Type B pancreatic cell (in vitro differentiated cells): Measurements from ENCODE around the gene SDK1. TPM values are rescaled to one million over a fixed set of nuclear protein-coding genes. Genes with fewer than 3 reads are reported as not detected.

Experiments
- DNase-seq: peaks from one replicate; pipeline ENCODE4 v3.0.0; 2021; ENCODE audit warnings: mixed read lengths; ENCODE audit not compliant: unreplicated experiment; ENCODE audit errors: extremely low spot score
- H3K27ac Mint-ChIP-seq: 2 replicates; pipeline ENCODE4 v1.8.0; 2021; ENCODE audit warnings: mild to moderate bottlenecking, mixed read lengths
- H3K27me3 Mint-ChIP-seq: 2 replicates; pipeline ENCODE4 v1.8.0; 2021; ENCODE audit warnings: mixed read lengths
- H3K36me3 Mint-ChIP-seq: 2 replicates; pipeline ENCODE4 v1.8.0; 2021; ENCODE audit warnings: mixed read lengths
- H3K4me1 Mint-ChIP-seq: one replicate; pipeline ENCODE4 v1.8.0; 2021; ENCODE audit warnings: mixed read lengths; ENCODE audit not compliant: unreplicated experiment
- H3K4me3 Mint-ChIP-seq: 2 replicates; pipeline ENCODE4 v1.8.0; 2021; ENCODE audit warnings: mild to moderate bottlenecking, mixed read lengths
- H3K9me3 Mint-ChIP-seq: 2 replicates; pipeline ENCODE4 v1.8.0; 2021; ENCODE audit warnings: mixed read lengths
- CTCF ChIP-seq: fragments of 200-600 bp; sonication (generic); conservative IDR thresholded peaks from 2 replicates; pipeline ENCODE4 v1.5.0; 2021; ENCODE audit warnings: antibody characterized with exemption, mild to moderate bottlenecking
- total RNA-seq: library from RNA; stranded (reverse); gene quantifications from 2 replicates; pipeline ENCODE4 v1.2.1, GENCODE V29; 2021; ENCODE audit warnings: low replicate concordance

The SDK1 gene
- total RNA-seq, 1 donor from 2014 or later, result 26.1 TPM

- H3K4me1 Mint-ChIP-seq, result peaks cover 16% of the 10 kb centered on the region
- no peak for TF ChIP-seq CTCF
Measured at GRCh38 chr7:4147926-4148620, 847.0 kb downstream of the SDK1 start.

DNA sequence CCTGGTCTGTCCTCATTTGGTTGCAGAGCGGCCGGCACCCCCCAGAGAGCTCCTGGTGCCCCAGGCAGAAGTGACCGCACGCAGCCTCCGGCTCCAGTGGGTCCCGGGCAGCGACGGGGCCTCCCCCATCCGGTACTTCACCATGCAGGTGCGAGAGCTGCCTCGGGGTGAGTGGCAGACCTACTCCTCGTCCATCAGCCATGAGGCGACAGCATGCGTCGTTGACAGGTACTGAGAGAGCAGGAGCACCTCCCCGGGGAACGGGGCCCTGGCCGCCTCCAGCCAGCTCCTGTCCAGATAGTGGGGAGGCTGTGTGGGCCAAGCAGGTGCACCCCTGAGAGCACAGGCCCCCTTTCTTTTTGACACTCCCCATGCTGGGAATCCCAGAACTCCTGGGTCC lies 848.2 kb downstream of the SDK1 start:
- H3K4me1 Mint-ChIP-seq, result peaks cover 12% of the 10 kb centered on the region
- no peaks in the 10 kb centered on the region for H3K36me3 Mint-ChIP-seq
- no peak overlapping the region for H3K4me3 Mint-ChIP-seq
- H3K27ac Mint-ChIP-seq, result no peak overlapping the region
- no peak for TF ChIP-seq CTCF
- H3K27me3 Mint-ChIP-seq, result peaks cover 4% of the 10 kb centered on the region
- DNase-seq, result no peak
- H3K9me3 Mint-ChIP-seq, result no peaks in the 10 kb centered on the region

More at GRCh38 chr7:4147926-4148620, 847.0 kb downstream of the SDK1 start:
- Mint-ChIP-seq H3K9me3 (no peaks in the 10 kb centered on the region), H3K27me3 (peaks cover 4% of the 10 kb centered on the region), H3K4me3 (no peak overlapping the region), H3K36me3 (no peaks in the 10 kb centered on the region), H3K27ac (no peak overlapping the region)
- no peak for DNase-seq

DNA sequence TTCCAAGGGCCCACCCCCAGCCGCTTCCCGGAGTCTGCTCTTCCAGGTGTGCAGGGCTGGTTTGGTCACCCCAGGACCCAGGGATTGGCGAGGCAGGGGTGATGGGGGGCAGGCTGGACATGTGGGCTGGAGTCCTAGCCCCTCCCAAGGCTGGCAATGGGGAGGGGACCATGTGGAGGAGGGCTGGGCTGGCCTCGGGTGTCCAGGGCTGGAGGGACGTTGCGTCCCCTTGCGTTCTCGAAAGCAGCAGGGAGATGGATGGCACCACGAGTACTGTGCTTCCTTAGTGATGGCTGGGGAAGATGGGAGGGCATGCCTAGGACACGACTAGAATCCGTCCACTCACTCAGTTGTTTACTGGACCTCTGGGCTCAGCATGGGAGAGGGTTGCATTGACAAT lies 848.6 kb downstream of the SDK1 start:
- Mint-ChIP-seq H3K4me3 (no peak overlapping the region), H3K36me3 (no peaks in the 10 kb centered on the region), H3K27ac (no peak overlapping the region), H3K27me3 (peaks cover 4% of the 10 kb centered on the region), H3K4me1 (peaks cover 8% of the 10 kb centered on the region), H3K9me3 (no peaks in the 10 kb centered on the region)
- DNase-seq, result no peak
- TF ChIP-seq CTCF, result no peak

DNA sequence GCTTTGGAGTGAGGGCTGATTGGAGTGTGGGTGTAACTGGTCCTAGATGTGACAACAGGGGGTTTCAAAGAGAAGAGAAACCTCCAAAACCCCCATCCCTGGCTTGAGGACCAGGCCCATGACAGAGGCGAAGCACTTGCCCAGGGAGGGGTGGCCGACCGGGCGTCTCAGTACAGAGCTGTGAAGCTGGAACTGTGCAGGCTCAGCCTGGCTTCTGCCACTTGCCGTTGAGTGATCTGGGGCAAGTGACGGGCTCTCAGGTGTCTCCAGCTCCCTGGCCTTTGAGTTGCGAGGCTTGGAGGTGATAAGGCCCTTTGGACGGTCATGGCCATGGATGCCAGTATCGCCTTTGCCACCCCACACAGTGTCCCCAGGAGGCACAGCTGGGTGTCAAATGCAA lies 849.7 kb downstream of the SDK1 start:
- H3K4me1 Mint-ChIP-seq, result peaks cover 3% of the 10 kb centered on the region

DNA sequence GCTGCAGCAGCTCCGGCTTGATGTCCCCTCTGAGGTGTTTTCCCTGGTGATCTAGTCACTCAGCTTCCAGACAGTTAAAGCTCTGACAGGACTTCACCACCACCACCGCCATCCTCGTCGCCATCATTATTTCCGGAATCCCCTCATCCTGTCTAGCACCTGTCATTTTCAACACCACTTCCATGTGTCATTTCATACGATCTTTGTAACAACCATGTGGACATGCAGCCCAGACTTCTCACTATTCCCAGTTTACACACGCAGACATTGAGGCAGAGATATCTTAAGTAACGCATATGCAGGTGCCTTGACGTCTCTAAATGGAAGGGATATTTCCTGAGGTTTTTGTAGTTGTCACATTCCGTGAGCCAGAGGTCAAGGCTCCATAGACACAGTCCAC lies 850.5 kb downstream of the SDK1 start:
- TF ChIP-seq CTCF, result no peak
- no peak for DNase-seq
- Mint-ChIP-seq H3K9me3 (no peaks in the 10 kb centered on the region), H3K27me3 (peaks cover 4% of the 10 kb centered on the region), H3K4me1 (peaks cover 3% of the 10 kb centered on the region), H3K27ac (no peak overlapping the region), H3K36me3 (no peaks in the 10 kb centered on the region), H3K4me3 (no peak overlapping the region)

More for the DNA sequence above, 849.7 kb downstream of the SDK1 start:
- TF ChIP-seq CTCF, result no peak
- H3K27ac Mint-ChIP-seq, result no peak overlapping the region
- no peak for DNase-seq
- peaks cover 4% of the 10 kb centered on the region for H3K27me3 Mint-ChIP-seq
- H3K4me3 Mint-ChIP-seq, result no peak overlapping the region
- no peaks in the 10 kb centered on the region for H3K36me3 Mint-ChIP-seq
- H3K9me3 Mint-ChIP-seq, result no peaks in the 10 kb centered on the region
